Measurements from ENCODE around the gene SLC5A10.
"Not testable (repeated sequence)": the region's sequence is repeated elsewhere in the genome, so short reads cannot be mapped to it uniquely, and the experiment has no call there.

SLC5A10 gene

DNA sequence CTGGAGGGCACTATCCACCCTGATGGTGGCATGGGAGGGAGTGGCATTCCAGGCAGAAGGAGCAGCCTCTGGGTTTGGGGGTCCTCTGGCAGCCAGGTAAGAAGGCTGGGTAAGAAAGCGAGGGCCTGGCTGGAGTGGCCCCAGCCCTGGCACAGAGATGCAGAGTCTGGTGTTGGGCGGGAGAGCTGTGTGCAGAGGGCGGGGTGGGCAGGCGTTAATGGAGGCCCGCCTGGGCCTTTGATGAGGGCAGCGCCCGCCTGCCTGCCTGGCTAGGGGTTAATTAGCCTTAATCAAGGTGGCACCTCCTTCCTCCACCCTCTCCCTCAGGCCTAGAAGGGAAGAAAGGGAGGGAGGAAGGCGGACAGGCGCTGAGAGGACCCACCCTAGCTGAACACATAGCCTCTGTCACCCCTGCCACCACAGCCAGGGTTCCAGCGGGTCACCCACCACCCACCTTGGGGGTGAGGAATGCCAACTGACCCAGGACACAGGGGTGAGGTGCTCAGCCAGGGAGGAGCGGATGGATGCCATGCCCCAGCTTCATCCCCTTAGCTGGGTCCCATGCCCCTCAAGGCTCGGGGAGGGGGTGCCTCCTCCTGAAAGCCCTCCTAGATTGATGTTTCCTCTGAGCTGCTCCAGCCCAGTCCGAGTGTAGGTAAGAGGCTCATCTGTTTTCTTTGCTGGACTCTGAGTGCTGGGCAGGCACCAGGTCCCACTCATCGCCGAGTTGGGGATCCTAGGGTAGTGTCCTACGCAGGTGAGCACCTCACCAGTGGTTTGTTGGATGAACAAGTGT, 66.0 kb downstream of the SLC5A10 start:
- no peak for DNase-seq (ENCODE audit: low spot score)

DNA sequence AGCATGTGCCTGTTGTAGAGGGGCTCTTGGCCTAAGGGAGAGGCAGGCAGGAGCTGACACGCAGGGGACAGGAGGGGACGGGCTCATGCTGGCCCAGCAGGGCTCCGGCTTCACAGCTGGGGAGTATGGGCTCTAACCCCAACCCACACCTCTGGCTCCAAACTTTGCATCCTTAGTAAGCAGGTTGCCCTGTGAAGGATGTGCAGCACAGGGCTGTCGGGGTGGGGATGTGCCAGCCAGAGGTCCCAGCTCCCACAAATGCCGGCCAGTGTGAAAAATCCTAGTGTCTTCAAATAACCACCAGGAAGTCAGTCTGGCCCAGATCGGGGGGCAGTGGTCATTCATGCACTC, 66.6 kb downstream of the SLC5A10 start:
- no peak for DNase-seq (ENCODE audit: low spot score)

DNA sequence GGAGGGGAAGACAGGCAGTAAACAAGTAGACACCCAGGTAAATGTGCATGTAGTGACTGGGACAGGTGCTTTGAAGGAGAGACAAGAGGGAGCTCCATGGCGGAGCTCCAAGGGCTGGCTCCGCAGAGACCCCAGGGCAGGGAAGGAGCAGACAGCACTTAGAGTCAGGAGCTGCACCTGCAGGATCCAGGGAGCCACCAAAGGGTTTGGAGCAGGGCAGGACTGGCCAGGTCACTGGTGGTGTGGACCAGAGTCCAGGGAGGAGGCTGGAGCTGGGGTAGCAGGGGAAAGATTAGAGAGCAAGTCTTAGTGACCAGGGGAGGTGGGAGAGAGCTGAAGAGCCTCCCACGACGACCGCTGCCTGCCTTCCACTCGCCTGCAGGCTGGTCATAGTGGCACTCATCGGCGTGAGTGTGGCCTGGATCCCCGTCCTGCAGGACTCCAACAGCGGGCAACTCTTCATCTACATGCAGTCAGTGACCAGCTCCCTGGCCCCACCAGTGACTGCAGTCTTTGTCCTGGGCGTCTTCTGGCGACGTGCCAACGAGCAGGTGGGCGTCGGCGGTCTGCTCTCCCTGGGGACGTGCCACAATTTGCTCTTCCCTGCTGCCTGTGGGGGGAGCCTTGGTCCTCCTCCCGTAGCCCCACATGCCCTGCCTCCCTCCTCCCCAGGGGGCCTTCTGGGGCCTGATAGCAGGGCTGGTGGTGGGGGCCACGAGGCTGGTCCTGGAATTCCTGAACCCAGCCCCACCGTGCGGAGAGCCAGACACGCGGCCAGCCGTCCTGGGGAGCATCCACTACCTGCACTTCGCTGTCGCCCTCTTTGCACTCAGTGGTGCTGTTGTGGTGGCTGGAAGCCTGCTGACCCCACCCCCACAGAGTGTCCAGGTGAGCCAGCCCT, 67.3 kb downstream of the SLC5A10 start:
- DNase-seq (ENCODE audit: low spot score), result no peak

DNA sequence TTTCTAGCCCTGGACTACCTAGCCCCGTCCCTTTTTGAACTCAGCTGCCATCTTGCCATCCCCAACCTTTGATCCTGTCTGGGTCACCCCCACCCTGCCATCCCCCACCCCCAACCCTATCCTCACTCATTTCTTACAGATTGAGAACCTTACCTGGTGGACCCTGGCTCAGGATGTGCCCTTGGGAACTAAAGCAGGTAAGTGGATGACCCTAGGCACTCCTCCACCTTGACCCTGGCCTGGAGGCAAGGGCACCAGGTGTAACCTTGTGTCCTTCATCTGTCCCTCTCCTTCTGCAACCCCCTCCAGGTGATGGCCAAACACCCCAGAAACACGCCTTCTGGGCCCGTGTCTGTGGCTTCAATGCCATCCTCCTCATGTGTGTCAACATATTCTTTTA, 68.1 kb downstream of the SLC5A10 start:
- DNase-seq (ENCODE audit: low spot score), result no peak

DNA sequence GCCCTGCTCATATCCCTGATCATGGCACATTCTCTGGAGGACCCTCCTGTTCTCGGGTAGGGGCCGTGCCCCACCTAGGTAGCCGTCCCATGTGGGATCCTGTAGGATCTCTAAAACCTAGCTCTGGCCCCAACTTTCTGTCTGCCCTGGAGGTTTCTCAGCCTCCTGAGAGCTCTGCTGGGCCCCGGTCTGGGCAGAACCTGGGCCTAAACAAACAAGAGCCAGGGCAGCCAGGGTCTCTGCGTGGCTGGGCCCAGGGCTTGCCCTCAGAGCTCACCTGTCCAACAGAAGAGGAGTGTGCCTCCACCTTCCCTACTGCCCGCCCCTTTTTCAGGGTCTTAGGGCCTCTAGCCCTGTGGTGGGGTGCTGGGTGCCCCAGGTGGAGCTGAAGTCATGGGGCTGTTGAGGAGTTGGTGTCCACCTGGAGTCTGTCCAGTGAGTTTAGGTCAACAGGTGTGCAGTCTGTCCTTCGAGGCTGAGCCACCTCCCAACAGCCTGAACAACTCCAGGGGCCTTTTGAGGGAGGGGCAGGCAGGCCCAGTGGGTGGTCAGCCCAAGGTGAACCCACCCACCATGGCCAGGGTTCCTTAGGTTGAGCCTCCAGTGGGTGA, 69.2 kb downstream of the SLC5A10 start:
- DNase-seq (ENCODE audit: low spot score), result not testable (repeated sequence)

DNA sequence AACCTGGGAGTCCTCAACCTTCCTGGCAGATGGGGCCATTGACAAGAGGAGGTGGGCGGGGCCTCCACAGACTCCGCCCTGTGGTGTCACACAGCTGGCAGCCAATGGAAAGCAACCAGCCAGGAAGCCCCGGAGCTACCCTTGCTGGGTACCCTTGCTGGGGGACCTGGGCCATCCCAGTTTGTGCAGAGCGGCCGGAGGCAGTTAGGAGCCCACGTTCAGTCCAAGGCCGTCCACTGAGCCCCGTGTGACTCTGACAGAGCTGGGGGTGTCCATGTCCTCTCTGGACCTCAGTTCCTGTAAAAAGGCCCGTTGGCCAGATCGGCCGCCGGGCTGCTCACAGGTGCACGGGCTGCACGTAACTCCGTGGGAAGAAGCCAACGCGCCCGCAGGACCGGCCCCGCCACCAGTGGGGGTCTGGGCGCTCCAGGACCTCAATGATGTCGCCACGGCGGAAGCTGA, 69.7 kb downstream of the SLC5A10 start:
- no peak for DNase-seq (ENCODE audit: low spot score)

DNA sequence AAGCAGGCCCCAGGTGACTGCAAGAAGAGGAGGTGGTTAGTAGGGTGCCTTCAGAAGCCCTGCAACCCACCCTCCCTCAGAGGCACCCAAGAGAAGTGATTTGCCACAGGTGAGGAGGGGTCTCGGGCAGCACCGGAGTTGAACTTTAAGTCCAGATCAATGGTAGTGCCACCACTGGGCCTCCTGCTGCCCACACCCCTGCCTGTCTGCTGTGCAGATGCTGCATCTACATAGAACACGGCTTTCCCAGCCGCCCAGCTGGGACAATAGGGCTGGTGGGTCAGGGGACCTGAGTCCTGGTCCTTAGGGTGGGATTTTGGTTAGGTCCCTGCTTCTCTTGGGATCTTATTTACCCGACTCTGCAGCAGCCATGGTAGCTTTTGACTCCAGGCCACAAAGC, 70.2 kb downstream of the SLC5A10 start:
- DNase-seq (ENCODE audit: low spot score), result no peak

DNA sequence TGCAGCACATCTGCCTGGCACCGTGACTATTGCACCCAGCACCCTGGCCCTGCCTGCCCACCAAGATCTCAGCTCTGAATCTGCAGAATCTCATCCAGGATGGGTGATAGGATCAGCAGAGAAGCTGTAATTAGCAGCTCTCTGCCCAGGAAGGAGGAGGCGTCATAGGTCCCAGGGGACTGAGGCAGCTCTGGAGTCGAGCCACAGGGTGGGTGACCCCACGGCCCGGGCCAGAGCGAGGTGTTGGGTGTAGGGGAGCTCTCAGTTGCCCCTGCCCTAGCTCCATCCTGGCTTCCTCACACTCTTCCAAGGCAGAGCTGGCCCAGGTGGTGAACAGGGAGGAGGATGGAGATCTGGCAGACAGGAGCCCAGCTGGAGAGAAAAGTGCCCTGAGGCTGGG, 70.8 kb downstream of the SLC5A10 start:
- no peak for DNase-seq (ENCODE audit: low spot score)

DNA sequence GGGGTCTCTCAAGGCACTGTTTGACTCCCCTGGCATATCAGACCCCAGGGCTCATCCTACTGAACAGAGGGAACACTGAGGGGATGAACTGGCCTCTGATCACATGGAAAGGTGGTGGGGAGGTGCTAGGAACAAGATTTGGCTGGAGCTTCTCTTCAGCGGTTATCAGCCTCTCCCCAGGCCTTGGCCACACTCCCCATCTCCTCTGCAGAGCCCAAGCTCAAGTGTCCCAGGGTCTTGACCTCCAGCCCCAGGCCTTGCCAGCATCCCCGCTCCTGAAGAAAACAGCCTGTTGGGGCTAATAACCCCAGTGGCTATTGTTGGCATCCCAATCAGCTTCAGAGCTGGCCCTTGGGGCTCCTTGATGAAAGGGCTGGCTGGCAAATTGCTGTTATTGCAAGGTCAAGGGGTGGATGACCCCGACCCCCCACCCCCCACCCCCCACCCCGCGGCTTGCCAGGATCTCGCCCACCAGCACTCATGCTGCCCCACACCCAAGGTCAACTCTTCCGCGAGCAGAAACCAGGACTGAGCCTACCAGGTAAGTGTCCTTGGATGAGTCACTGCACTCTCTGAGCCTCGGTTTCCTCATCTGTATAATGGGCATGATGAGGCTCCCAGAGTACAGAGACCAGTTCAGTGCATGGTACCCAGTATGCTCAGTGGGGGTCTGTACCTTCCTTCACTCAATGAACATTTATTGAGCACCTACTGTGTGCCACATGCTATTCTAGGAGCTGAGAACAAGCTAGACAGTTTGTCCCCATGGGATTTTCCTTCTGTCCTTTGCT, 71.4 kb downstream of the SLC5A10 start:
- no peak for DNase-seq (ENCODE audit: low spot score)

DNA sequence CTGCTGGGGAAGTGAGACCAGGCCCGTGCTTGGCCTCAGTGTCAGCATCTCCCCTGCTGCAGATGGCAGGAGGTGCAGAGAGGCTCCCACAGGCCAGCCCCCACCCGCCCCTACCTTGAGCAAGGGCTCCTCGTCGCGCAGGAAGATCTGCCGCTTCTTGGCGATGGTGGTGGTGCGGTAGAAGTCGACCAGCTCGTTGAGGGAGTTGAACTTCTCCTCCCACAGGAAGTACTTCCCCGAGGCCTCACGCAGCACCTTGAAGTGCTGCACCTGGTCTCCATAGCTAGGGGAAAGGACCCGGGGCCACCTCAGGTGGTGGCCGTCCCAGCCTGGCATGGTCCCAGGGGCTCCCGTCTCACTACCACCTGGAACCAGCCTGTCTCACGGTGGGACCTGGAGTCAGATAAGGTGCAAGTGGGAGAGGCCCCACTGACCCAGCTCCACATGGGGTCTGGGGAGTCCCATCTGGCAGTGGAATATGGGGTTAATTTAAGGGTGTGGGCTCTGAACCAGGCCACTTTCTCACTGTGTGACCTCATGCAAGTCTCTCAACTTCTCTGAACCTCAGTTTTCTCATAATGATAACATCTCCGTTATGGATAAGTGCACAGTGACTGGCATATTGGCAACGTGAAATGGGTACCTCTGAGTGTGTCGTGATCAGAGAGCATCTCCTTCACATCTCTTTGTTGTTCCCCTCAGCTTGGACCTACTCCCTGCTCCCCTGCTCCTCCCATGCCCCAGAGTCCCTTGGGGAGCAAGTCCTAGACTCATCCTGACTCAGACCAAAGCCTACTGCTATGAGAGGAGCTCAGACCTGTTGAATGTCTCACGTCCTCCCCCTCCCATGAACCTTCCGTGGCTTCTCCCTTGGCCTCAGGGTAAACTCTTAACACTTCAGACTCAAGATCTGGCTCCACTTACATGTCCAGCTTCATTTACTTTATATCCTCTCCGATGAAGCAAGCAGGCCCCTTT, 72.4 kb downstream of the SLC5A10 start:
- no peak for DNase-seq (ENCODE audit: low spot score)

DNA sequence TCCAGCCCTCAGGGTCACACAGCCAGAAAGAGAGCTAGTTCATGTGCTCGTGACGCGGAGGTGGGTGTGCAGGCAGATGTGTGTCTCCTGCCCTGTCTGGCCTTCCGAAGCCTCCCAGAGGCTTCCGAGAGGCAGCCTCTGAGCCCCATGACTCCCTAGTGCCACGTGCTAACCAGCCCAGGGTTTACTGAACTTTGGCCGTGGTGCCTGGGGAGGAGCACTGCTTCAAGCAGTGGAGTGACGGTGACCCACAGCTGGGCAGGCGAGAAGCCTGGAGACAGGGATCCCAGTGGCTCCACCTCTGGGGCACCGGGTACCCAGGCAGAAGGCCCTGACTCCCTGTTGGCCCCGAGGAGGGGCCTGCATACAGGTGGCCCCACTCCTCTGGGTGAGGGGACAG, 76.7 kb downstream of the SLC5A10 start:
- DNase-seq (ENCODE audit: low spot score), result not testable (repeated sequence)

DNA sequence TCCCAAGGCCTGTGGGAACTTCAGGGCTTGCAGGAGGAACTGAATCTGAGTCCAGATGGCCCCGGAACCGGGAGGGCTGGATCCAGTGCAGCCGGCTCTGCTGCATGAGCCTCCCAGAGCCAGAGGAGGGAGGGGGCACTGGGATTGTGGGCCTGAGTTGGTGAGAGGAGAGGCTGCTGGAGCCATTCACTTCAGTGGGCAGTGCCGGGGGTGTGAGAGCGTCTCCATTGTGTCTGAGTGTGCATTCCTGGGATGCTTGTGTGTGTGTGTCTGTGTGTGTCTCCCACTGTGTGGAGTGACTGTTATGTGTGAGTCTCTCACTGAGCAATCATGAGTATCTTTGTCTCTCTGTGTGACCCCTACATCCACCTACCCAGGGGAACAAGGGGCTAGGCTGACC, 77.8 kb downstream of the SLC5A10 start:
- not testable (repeated sequence) for DNase-seq (ENCODE audit: low spot score)

DNA sequence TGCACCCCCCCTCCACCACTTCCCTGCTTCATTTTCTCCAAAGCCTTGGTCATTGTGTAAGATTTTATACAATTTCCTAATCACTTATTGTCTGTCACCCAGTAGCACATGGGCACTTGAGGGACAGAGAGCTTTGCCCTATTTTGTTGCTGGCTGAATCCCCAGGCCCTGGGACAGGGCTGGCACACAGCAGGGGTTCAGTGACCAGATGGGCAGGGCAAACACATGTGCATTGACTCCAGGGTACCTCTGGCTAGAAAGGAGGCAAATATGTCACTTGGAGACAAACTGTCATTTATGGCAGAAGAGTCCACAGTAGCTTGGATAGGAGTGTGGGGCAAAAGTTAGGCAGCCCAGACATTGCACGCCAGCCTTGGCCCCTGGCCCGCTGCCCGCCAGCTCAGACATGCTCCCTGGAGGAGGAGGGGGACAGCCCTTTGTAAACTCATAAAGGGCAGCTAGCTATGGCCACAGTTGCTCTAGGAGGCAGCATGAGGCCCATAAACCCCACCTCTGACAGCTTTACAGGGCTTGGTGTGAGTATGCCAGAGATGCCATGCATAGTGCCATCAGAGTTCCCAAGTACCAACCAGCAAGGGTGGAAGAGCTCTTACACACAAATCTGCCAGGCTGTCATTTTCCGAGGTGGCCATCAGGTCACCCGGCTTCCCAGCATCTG, 78.9 kb downstream of the SLC5A10 start:
- DNase-seq (ENCODE audit: low spot score), result not testable (repeated sequence)

DNA sequence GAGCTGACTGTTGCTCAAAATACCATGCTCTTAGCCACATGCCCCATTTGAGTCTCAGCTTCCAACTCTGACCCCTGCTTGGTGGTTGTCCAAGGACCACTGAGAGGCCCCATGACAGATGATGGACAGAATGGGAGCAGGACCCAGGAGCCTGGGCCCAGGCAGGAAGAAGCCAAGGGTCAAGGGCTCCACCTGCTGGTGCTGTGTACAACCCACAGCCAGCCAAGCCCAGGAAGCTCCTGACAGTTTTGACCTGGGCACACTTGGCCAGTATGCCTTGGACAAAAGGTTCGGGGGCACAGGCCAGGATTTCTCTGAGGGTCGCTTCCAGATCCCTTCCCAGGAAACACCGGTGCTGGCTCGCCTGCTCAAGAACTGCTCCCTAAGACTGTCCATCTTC, 79.8 kb downstream of the SLC5A10 start:
- DNase-seq (ENCODE audit: low spot score), result not testable (repeated sequence)

DNA sequence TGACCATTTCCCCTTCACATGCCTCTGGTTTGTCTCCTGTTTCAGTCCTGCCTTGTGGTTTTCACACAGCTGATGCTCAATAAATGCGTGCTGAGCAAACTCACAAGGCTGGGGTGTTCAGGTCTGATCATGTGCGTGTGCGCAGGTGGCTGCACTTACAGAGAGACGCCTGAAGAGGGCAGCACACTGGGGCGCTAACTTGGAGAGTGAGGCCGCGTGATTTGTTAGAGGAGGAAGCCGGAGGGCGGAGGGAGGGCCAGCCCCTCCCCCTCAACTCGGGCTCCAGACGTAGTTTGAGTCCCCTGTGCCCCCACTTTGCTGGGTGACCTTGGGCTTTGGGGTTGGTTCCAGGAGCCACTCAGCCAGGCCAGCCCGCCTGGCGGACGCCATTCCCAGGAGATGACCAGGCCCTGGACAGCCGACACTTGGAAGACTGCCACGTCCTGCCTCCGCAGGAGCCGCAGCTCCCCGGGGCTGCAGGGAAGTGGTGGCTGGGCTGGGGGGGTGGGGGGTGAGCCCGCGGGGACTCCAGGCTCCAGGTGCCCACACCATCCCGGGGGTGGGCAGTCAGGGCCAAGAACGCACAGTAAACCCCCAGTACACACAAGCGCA, 80.5 kb downstream of the SLC5A10 start:
- not testable (repeated sequence) for DNase-seq (ENCODE audit: low spot score)

DNA sequence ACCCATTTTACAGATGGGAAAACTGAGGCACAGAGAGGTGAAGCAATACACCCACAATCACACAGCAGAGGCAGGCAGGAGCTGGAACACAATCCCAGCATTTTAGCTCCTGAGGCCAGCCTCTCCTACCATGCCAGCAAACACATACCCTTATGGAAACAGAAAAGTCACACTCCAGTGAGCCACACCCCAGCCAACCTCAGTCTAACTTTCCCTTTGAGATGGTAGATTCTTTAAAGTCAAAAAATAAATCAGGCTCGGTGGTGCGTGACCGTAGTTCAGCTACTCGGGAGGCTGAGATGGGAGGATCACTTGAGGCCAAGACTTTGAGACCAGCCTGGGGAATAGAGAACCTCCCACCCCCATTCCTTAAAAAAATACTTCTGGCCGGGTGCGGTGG, 84.2 kb downstream of the SLC5A10 start:
- DNase-seq (ENCODE audit: low spot score), result not testable (repeated sequence)

DNA sequence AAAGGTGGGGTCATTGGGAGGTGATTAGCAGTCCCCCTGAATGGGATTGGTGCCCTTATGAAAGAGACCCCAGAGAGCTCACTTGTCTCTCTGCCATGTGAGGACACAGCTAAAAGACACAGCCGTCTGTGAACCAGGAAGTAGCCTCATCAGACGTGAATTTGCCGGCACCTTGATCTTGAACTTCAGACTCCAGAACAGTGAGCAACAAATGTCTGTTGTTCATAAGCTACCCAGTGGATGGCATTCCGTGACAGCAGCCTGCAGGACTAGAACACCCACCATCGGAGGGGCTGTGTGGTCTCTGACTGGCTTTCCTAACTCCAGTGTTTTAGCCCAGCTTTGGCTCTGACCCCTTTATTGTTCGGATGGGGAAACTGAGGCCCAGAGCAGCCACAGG, 85.6 kb downstream of the SLC5A10 start:
- not testable (repeated sequence) for DNase-seq (ENCODE audit: low spot score)

DNA sequence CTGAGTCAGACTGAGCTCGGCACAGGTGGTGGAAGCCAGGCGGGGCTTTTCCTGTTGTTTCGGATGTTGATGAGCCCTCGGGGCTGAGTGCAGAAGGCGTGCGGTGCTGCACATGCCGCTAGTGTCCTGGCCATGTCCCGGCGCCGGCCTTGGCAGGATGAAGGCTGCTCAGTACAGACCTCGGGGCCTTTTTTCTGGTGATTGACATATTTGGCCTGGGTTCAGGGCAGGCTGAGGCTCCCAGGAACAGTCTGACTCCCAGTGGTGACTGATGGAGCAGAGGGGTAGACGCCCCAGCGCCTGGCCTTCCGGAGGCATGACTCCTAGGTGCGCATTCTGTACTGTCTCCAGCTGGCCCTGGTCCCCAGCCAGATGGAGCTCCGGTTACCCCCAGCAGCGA, 86.0 kb downstream of the SLC5A10 start:
- not testable (repeated sequence) for DNase-seq (ENCODE audit: low spot score)

DNA sequence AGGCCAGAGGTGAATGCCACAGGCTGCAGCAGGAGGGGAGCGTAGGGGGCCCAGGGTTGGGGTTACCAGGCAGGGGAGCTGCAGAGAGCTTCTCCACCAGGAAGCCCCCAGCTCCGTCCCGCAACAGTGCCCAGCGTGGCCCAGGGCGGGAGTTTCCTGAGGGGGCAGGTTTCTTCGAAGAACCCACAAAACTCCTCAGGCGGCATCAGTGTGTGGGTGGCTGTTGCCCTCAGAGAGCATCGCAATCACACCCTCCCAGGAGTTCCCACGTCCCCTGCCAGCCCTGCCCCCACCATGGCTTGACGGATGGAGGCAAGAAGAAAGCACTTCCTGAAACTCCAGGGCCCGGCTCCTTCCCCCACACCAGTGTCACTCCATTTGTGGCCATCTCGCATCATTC, 86.8 kb downstream of the SLC5A10 start:
- not testable (repeated sequence) for DNase-seq (ENCODE audit: low spot score)

DNA sequence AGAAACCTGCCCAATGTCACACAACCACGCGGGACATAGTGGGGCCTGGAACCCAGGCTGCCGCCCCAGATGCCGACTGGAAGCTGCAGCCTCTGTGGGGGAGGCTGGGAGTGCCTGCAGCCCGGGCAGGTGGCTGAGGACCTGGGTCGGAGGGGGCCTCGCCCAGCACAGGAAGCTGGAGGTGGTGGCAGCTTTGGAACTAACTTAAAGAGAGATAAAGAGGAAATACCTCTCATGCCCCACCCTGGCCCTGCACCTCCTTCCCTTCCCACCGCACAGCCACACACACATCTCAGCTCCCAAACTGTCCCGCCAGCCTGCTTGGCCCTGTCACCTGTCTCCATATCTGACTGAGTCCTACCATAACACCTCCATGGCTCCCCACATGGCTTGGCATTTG, 88.4 kb downstream of the SLC5A10 start:
- not testable (repeated sequence) for DNase-seq (ENCODE audit: low spot score)

Measured in HuH-7.5 (cell line).